HG02678 (cell line): Measurements from ENCODE around the gene DHX57.

ENCODE experiments used
- ATAC-seq: cut with Tn5 transposase; IDR thresholded peaks from one replicate; pipeline ENCODE4 v1.9.1; 2021; ENCODE audit warnings: mild to moderate bottlenecking, moderate library complexity; ENCODE audit not compliant: unreplicated experiment

The DHX57 gene

DNA sequence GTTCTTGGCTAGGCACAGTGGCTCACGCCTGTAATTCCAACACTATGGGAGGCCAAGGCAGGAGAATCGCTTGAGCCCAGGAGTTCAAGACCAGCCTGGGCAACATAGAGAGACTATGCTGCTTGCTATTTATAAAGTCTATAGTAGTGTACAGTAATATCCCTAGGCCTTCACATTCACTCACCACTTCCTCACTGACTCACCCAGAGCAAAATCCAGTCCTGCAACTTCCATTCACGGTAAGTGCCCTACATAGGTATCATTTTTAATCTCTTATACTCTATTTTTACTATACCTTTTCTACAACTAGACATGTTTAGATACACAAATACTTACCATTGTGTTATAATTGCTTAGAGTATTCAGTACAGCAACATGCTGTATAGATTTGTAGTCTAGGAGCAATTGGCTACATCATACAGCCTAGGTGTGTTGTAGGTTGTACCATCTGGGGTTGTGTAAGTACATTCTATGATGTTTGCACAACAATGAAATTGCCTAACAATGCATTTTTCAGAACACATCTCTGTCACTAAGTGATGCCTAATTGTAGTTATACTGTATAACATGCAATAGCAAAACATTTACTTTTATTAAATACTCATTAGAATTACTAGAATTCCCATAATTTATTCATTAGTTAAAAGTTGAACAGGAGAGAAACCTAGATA lies 8.8 kb downstream of the DHX57 start:
- no peak for ATAC-seq

DNA sequence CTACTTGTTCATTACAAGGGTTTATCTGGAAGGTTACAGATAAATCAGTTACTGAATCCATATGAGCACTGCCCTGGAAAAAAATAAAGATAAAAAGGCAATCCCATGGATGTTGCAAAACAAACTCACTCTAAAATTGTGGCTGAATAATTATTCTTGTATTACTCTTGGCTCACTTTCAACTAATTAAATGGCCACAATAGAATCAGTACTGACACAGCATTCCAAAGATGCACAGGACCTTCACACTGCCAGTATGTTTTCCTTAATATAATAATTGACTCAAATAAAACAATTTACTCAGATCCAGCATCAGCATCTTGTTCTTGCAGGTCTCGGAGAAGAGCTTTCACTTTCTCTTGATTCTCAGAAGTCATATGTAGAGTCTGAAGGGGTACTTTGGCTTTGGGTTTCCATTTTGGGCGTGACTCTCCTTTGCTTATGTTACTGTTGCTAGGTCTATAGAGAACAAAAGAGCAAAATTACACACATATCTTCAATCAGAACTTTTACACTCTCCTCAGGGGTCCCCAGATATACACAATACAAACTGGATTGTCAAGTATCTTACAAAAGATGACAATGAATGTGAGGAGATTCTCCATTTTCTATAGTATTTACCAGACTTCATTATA lies 12.6 kb downstream of the DHX57 start:
- ATAC-seq: no peak

DNA sequence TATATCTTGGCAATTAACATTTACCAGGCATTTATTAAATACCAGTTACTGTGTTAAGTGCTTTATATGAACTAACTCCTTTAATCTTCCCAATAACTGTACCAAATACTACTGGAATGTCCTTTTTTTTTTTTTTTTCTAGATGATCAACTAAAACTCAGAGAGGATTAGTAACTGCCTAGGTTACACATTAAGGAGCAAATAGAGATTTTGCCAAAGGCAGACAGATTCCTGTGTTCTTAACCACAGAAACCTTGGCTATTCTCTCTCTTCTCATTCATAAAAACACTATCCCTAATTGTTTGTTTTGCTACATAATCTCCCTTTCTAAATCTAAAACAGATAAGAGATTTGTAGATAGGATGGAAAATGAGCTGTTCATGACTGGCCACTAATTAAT lies 13.3 kb downstream of the DHX57 start:
- no peak for ATAC-seq

DNA sequence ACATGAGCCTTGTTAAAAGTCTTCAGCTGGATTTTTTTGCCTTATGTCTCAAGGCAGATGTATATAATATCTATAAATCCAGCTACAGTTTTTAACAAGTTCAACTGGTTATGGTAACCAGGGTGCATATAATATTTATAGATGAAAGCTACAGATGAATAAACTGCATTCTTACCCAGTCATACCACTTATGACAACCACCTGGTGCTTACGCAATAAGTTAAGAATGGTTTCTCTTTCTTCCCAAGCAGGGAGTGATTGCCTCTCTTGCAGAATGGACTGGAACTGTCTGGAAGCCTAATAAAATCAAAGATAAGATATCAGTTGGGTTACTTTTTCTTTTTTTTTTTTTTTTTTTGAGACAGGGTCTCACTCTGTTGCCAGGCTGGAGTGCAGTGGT lies 19.6 kb downstream of the DHX57 start:
- ATAC-seq: no peak

DNA sequence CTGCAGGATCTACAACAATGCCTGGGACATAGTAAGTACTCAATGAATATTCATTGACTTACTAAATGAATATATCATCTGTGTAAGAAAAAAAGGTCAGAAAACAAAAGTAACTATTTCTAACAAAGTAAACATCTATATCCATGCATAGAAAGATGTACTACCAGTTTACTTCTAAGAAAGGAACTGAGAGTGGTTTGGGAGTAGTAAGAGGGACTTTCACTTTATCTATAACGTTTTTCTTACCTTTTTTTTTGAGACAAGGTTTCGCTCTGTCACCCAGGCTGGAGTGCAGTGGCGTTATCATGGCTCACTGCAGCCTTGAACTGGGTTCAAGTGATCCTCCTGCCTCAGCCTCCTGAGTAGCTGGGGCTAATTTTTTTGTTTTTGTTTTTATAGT lies 25.7 kb downstream of the DHX57 start:
- peak; percentile 84 for ATAC-seq

DNA sequence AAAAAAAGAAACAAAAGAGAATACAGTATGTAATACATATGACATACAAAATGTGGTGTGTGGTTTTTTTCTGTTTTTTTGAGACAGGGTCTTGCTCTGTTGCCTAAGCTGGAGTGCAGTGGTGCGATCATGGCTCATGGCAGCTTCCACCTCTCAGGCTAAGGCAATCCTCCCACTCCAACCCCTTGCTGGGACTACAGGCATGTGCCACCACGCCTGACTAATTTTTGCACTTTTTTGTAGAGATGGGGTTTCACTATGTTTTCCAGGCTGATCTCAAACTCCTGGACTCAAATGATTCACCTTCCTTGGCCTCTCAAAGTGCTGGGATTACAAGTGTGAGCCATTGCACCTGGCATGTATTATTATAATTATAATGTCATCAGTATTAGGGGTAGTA lies 38.9 kb downstream of the DHX57 start:
- no peak for ATAC-seq

DNA sequence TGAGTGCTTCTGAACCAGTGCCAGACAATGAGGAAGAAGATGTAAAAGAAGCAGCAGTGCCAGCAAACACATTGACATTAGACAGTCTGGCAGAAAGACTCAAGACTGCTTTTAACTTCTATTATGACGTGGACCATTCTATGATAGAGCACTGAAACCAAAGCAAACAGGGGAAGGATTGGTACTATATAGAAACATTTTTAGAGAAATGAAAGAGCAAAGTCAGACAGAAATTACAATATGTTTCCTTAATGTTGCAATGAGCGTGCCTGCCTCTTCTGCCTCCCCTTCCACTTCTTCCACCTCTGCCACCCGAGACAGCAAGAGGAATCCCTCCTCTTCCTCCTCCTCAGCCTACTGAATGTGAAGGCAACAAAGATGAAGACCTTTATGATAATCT lies 39.7 kb downstream of the DHX57 start:
- peak; percentile 92 for ATAC-seq

DNA sequence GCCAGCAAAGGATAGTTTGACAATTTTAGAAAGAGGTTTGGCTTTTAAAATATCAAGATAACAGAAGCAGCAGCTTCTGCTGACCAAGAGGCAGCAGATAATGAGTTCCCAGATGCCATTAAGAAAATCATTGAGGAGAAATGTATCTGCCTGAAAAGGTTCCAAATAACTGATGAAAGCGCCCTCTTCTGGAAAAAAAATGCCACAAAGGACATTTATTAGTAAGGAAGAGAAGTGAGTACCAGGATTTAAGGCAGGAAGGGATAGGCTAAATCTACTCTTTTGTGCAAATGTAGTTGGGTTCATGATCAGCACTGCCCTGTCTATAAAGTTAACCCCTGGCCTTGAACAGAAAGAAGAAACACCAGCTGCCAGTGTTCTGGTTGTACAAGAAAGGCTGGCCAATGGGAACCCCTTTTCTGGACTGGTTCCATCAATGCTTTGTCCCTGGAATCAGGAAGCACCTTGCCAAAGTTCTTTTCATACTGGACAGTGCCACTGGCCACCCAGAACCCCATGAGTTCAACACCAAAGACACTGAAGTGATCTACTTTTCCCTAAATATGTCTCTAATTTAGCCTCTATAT lies 40.6 kb downstream of the DHX57 start:
- no peak for ATAC-seq

DNA sequence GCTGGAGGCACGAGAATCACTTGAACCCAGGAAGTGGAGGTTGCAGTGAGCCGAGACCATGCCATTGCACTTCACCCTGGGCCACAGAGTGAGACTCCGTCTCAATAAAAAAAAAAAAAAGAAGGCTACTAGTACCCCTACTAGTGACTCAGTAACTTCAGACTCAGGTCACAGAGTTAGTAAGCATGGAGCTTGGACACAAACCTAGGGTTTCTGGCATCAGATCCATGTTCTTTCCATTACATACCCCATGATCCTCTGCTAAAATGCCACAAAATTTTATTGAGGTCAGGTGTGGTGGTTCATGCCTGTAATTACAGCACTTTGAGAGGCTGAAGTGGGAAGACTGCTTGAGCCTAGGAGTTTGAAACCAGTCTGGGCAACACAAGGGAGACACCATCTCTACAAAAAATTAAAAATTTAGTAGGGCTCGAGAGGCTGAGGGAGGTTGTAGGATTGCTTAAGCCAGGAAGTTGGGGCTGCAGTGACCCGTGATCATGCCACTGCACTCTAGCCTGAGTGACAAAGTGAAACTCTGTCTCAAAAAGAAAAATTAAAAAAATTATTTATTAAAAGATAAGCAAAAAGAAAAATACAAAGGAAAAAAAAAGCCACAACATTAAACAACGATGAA lies 45.1 kb downstream of the DHX57 start:
- no peak for ATAC-seq

DNA sequence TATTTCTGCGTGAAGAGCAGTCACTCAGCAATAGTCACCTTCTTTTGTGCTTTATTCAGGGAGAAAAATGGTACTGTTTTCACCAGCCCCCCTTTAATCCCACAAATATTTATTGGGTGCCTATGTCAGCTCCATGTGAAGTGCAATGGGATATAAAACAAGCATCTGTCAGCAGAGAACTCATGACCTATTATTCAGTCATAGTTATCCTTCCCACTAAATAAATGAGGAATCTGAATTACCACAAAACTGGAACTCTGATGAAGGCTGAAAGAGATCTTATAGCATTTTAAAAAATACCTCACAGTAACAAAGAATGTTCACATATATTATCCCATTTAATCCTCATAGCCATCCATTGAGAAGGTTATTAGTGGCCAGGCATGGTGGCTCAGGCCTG lies 45.8 kb downstream of the DHX57 start:
- ATAC-seq: no peak

DNA sequence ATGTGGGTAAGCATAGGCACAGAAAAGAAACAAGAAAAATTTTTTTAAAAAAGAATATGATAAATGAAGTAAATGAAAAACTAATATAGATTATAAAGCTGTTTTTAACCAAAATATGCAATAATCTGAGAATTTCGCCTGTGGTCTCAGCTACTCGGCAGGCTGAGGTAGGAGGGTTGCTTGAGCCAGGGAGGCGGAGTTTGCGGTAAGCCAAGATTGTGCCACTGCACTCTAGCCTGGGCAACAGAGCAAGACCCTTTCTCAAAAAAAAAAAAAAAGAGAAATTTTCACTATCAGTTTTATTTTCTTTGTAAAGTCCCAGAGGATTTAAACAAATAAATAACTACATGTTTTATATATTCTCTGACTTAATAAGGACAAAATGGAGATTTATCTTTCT lies 47.3 kb downstream of the DHX57 start:
- ATAC-seq: no peak

DNA sequence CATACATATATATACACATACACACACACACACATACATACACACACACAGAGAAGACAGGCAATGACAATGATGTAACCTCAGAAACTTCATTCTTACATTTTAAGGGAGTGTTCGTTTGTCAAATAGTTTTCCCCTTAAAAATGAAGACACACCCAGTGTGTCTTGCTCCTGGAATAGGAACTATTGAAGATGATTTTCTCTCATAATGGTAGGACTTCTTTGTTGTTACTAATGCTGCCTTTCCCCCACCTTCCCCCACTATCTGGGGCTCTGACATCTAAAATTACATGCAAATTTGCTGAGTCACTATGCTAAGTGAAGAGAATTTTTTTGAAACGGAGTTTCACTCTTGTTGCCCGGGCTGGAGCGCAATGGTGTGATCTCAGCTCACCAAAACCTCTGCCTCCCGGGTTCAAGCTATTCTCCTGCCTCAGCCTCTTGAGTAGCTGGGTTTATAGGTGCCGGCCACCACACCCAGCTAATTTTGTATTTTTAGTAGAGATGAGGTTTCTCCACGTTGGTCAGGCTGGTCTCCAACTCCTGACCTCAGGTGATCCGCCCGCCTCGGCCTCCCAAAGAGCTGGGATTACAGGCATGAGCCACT lies 48.1 kb downstream of the DHX57 start:
- peak; percentile 47 for ATAC-seq

DNA sequence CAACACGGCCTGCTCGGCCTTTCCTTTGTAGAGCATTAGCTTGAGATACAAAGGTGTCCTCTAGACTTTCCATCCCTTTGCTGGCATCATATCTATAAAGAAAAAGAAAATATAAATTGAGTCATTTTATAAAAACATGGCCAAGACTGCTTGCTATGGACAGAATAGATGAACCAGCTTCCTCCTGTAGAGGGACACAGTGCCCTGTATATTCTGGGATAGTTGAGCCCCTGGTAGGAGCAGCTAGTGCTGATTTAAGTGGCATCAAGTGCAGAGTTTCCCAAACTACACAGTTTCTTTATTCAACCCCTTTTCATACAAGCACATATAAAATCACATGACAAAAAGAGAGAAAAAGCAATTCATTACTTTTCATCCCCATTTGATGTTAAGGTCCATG lies 49.8 kb downstream of the DHX57 start:
- ATAC-seq: no peak

DNA sequence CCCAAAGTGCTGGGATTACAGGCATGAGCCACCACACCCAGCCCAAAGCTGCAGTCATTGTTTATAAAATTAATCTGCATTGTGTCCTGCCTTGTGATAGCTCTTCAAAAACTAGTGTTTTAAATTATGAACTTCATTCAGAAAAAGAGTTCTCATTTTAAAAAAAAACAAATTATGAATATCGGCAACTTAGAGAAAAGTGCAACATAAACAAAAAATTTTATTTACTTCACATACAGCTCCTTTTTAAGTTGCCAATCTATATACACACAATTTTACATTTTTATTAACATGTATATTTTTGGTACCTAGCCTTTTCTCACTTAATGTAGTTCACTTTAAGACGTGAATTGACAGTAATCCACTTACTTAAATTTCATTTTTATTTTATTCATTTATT lies 50.8 kb downstream of the DHX57 start:
- ATAC-seq: no peak

DNA sequence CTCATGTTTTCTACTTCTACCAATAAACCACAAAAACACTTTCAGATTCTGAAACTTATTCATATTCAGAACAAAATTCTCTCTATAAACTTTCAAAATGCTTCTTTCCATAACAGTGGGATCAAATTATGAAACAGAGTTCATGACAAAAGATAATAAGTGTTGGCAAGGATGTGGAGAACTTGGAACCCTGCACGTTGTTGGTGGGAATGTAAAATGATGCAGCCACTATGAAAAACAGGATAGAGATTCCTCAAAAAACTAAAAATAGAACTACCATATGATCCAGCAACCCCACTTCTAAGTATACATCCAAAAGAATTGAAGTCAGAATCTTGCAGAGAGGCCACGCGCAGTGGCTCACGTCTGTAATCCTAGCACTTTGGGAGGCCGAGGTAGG lies 52.3 kb downstream of the DHX57 start:
- ATAC-seq: no peak

DNA sequence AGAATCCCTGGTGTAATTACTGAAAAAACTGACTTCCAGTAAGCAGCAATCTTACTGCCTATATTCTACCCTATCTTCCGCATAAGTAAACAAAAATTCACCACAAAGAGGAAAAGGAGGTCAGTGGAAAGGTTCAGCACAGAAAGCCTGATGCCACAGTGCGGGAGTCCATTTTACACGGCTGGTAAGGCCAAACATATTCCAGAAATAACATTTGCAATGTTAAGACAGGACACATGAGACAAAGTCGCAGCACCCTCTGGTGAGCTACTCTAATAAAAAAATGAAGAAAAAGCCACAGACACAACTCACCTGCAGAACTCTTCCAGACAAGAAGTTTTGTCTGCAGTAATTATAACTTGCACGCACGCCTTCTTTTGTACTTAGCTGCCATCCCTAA lies 57.2 kb downstream of the DHX57 start:
- no peak for ATAC-seq

DNA sequence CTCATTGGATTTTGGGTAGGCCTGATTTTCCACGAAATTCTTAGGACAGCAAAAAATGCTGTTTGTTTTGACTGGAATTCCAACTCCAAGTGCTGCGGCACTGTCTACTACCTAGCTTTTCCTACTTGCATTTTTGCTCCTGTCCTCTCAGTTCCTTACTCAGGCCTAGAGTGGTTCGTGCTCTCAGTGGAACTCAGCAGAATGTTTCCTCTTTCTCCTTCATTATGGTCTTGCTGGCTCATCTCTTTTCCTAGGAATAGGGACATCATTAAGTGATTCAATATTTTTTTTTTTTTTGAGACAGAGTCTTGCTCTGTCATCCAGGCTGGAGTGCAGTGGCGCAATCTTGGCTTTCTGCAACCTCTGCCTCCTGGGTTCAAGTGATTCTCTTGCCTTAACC lies 59.8 kb downstream of the DHX57 start:
- ATAC-seq: no peak

DNA sequence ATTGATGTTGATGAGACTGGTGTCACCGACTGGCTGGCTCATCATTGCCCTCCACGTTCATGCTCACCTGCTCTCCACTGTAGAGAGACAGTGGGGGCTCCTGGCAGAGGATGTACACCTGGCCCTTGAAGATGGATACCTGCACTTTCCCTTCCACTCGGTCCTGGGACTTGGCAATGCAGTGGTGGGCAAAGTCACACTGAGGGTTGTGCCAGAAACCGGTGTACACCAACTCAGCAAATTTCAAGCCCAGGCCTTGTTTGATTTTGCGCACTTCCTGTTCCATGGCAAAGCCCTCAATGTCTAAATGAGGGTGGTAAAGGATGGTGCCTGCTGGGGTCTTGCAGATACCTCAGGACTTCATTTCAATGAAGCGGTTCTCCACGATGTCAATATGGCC lies 65.2 kb downstream of the DHX57 start:
- ATAC-seq: no peak

DNA sequence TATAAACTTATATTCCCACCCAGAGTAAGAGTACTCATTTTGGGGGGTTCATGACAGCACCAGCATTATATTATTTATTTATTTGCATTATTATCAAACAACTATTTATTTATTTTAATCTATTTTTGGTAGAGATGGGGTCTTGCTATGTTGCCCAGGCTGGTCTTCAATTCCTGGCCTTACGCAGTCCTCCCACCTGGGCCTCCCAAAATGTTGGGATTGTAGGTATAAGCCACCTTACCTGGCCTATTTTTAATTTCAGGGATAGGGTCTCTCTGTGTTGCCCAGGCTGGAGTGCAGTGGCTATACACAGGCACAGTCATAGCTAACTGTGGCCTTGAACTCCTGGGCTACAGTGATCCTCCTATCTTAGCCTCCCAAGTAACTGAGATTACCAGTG lies 67.1 kb downstream of the DHX57 start:
- no peak for ATAC-seq

DNA sequence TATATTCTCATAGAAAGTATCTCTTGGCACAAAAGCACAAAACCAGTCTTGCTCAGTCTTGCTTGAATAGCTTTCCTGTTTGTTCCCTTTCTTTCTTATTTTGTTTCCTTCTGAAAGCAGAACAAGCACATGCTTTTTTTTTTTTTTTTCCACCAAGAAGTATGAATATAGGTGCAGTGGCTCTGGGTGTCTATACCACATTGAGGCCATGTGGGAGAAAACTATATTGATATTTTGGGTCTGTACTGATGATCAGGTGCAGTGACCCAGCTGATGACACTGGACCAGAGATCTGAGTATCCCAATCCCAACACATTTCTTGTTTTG lies 69.0 kb downstream of the DHX57 start:
- no peak for ATAC-seq

DNA sequence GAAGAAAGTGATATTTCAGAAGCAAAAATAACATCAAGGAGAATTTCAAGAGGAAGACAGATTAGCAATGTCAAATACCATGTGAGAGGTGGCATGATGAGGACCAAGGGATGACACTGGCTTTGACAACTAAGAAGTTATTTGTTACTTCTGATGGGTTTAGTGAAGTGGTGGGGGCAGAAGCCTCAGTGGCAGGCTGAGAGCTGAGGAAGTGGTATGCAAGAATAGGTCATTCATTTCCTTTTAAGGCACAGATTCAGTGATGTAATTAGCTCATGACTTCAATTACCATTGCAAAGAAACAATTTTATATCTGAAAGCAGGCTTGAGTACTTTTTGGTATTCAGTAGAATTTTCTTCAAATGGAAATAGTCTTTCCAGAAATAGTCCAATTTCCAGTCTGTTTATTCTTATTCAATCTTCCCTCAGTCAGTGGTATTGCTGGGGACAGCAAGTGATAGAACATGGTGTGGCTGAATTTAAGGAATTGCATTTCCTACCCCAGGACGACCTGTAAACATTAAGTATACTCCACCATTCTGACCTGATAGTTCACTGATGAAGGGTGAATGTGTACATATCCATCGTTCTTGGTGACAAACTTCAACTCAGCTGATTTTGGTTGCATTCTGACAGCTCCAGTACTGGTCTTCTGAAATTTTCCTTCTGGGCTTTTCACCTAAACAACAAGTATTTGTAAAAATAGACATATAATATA lies 69.6 kb downstream of the DHX57 start:
- ATAC-seq: no peak
